GM12878 (cell line): ENCODE results near the gene C8G. TPM values are rescaled to one million over a fixed set of nuclear protein-coding genes. Genes with fewer than 3 reads are reported as not detected.

Experiments used
- ATAC-seq: fragments of 200-7000 bp; cut with Tn5 transposase; 3 replicates; pipeline ENCODE4 v1.9.1; 2020; ENCODE audit warnings: mild to moderate bottlenecking, moderate library complexity
- BruUV-seq: library from RNA; stranded (reverse); fragments of 400-500 nt; replicated peaks from 2 replicates; lab custom pipeline; 2021; lab: Mats Ljungman, UMichigan
- CTCF ChIA-PET: fragments of 300-600 bp; sonication (Branson Sonifier 250); formaldehyde crosslinking; extraction: SDS; loops from one replicate; lab custom pipeline; 2021; ENCODE audit warnings: inconsistent platforms; lab: Yijun Ruan, JAX
- POLR2A ChIA-PET: fragments of 350-600 bp; formaldehyde crosslinking; extraction: SDS; loops from one replicate; lab custom pipeline; 2021; ENCODE audit warnings: inconsistent platforms; lab: Charles Lee
- RAD21 ChIA-PET: fragments of 300-600 bp; sonication (Branson Sonifier 250); formaldehyde crosslinking; loops from one replicate; lab custom pipeline; 2023; ENCODE audit warnings: antibody characterized with exemption; ENCODE audit not compliant: unreplicated experiment; lab: Charles Lee
- SMC1A ChIA-PET: fragments of 300-600 bp; sonication (Branson Sonifier 250); formaldehyde crosslinking; loops from one replicate; lab custom pipeline; 2023; ENCODE audit not compliant: unreplicated experiment, uncharacterized antibody; lab: Charles Lee
- DNase-seq: peaks from one replicate; pipeline ENCODE4 v3.0.0-alpha.2; 2011; ENCODE audit warnings: low read depth, low spot score
- FAIRE-seq: peaks from 3 replicates; lab custom pipeline; 2011; peaks lifted over from hg19 to GRCh38; lab: Jason Lieb, UNC
- H2AFZ ChIP-seq: 2 replicates; pipeline ENCODE4 v1.6.0; 2011; ENCODE audit warnings: low read depth, low read length, control low read depth; ENCODE audit not compliant: control insufficient read depth
- H3K27ac ChIP-seq: 2 replicates; pipeline ENCODE4 v1.5.1; 2011; ENCODE audit warnings: control low read depth; ENCODE audit not compliant: control insufficient read depth, insufficient read depth
- H3K27me3 ChIP-seq, 2 experiments: replicated peaks in 1 of 2; 2 replicates each; pipeline versions ENCODE4 v1.6.0 to v1.6.1; 2011; ENCODE audit warnings: low read length in 1 of 2; ENCODE audit not compliant: control insufficient read depth in 2 of 2, insufficient read depth in 2 of 2
- H3K36me3 ChIP-seq, 2 experiments: 2 replicates each; pipeline ENCODE4 v1.5.1; 2011; ENCODE audit warnings: low read length in 1 of 2; ENCODE audit not compliant: control insufficient read depth in 2 of 2, insufficient read depth in 2 of 2
- H3K4me1 ChIP-seq: 2 replicates; pipeline ENCODE4 v1.6.1; 2011; ENCODE audit warnings: mild to moderate bottlenecking, low read length, moderate library complexity, mixed read lengths; ENCODE audit not compliant: control insufficient read depth, insufficient read depth
- H3K4me2 ChIP-seq: 2 replicates; pipeline ENCODE4 v1.6.0; 2011; ENCODE audit warnings: control low read depth; ENCODE audit not compliant: control insufficient read depth, insufficient read depth
- H3K4me3 ChIP-seq: fragments of 200-600 bp; sonication (generic); 2 replicates; pipeline ENCODE4 v1.5.1; 2016
- H3K79me2 ChIP-seq: 2 replicates; pipeline ENCODE4 v1.6.0; 2011; ENCODE audit warnings: low read length; ENCODE audit not compliant: control insufficient read depth, insufficient read depth
- H3K9ac ChIP-seq: 2 replicates; pipeline ENCODE4 v1.8.0; 2011; ENCODE audit warnings: low read length, control low read depth, mixed read lengths; ENCODE audit not compliant: control insufficient read depth, insufficient read depth
- H3K9me3 ChIP-seq: replicated peaks from 3 replicates; pipeline ENCODE4 v1.5.1; 2011; ENCODE audit warnings: mild to moderate bottlenecking, low read length; ENCODE audit not compliant: control insufficient read depth, insufficient read depth
- H4K20me1 ChIP-seq: 2 replicates; pipeline ENCODE4 v1.6.0; 2011; ENCODE audit not compliant: control insufficient read depth, insufficient read depth
- CBFB ChIP-seq: IDR thresholded peaks from 2 replicates; pipeline ENCODE4 v1.6.1; 2016; ENCODE audit warnings: antibody characterized with exemption, low read depth
- CHD2 ChIP-seq: IDR thresholded peaks from 2 replicates; pipeline ENCODE4 v1.6.1; 2011; ENCODE audit warnings: low read depth, low read length, improper control_type of control experiment, borderline replicate concordance
- EGR1 ChIP-seq, 2 experiments: IDR thresholded peaks; 1 replicate in 1 of 2; 2 replicates in 1 of 2; pipeline ENCODE4 v1.6.1; 2011 to 2012; ENCODE audit warnings: low read depth in 2 of 2, low read length in 2 of 2, borderline replicate concordance in 1 of 2, mild to moderate bottlenecking in 1 of 2, moderate library complexity in 1 of 2
- FOS ChIP-seq: IDR thresholded peaks from 3 replicates; pipeline ENCODE4 v1.6.1; 2011; ENCODE audit warnings: borderline replicate concordance; ENCODE audit not compliant: insufficient read length; ENCODE audit errors: extremely low read depth
- MEF2A ChIP-seq: IDR thresholded peaks from 2 replicates; pipeline ENCODE4 v1.6.1; 2011; ENCODE audit warnings: low read depth, mild to moderate bottlenecking, low read length, moderate library complexity; ENCODE audit not compliant: insufficient read depth
- MYC ChIP-seq: IDR thresholded peaks from 2 replicates; pipeline ENCODE4 v1.6.1; 2011; ENCODE audit warnings: mild to moderate bottlenecking, low read length, moderate library complexity, inconsistent platforms; ENCODE audit not compliant: insufficient read depth, insufficient replicate concordance, insufficient read length, severe bottlenecking
- NFXL1 ChIP-seq: fragments of 450-650 bp; IDR thresholded peaks from 2 replicates; pipeline ENCODE4 v1.6.1; 2017; ENCODE audit warnings: antibody characterized with exemption, mild to moderate bottlenecking, borderline replicate concordance
- NFYB ChIP-seq: IDR thresholded peaks from 2 replicates; pipeline ENCODE4 v1.6.1; 2011; ENCODE audit warnings: low read depth, mild to moderate bottlenecking, low read length, improper control_type of control experiment, moderate library complexity; ENCODE audit not compliant: insufficient read depth
- PAX8 ChIP-seq: fragments of 450-650 bp; IDR thresholded peaks from 2 replicates; pipeline ENCODE4 v1.6.1; 2017; ENCODE audit warnings: mild to moderate bottlenecking, moderate library complexity
- REST ChIP-seq: IDR thresholded peaks from 2 replicates; pipeline ENCODE4 v1.6.1; 2012; ENCODE audit warnings: mild to moderate bottlenecking, low read depth, low read length
- TBL1XR1 ChIP-seq: IDR thresholded peaks from 2 replicates; pipeline ENCODE4 v1.6.1; 2012; ENCODE audit warnings: low read depth, low read length, improper control_type of control experiment
- whole genome bisulfite sequencing: methylation state at CpG from one replicate; pipeline ENCODE4 v1.1.6; 2016; ENCODE audit warnings: low lambda C conversion rate; ENCODE audit not compliant: insufficient replicate concordance, insufficient coverage; ENCODE audit errors: missing lambda C conversion rate; 5-methylcytosine and 5-hydroxymethylcytosine counted together
- in situ Hi-C: fragments of 300-500 bp; cut with MboI; formaldehyde crosslinking; loops from 9 replicates; pipeline ENCODE4 v1.14.3; 2018; ENCODE audit warnings: mixed read lengths
- intact Hi-C: fragments of 100-400 bp; cut with micrococcal nuclease; formaldehyde crosslinking; loops from one replicate; pipeline ENCODE4 v1.14.2; 2022; ENCODE audit not compliant: unreplicated experiment
- polyA plus RNA-seq, 11 experiments: library from polyadenylated mRNA; depleted of rRNA in 4 of 11; unstranded in 6 of 11; stranded (reverse) in 5 of 11; fragments of >200 nt; fragmentation: Nextera tagmentation in 4 of 11; fragmentation: Illumina TruSeq in 1 of 11; extraction: Ambion mirVana in 4 of 11; extraction: Trizol in 1 of 11; gene quantifications; 1 replicate in 1 of 11; 2 replicates in 10 of 11; pipeline versions ENCODE4 v1.2.1 to v1.2.3, GENCODE V29; 2011 to 2016; ENCODE audit warnings: inconsistent platforms in 2 of 11, missing spikeins in 2 of 11, low read depth in 1 of 11
- total RNA-seq, 4 experiments: library from RNA; depleted of rRNA in 3 of 4; stranded (reverse); fragments of >200 nt in 3 of 4; fragmentation: Illumina TruSeq in 1 of 4; extraction: Trizol in 1 of 4; gene quantifications; 2 replicates each; pipeline versions ENCODE4 v1.2.1 to v1.2.3, GENCODE V29; 2013 to 2021
- TF ChIP-seq, protein P1 (sequence below): fragments of 450-650 bp; formaldehyde crosslinking; IDR thresholded peaks from 2 replicates; pipeline ENCODE4 v1.4.0; 2022; ENCODE audit warnings: mild to moderate bottlenecking, moderate library complexity
- TF ChIP-seq, protein P2 (sequence below): fragments of 450-650 bp; IDR thresholded peaks from 2 replicates; pipeline ENCODE4 v1.6.1; 2018; ENCODE audit warnings: borderline replicate concordance, mild to moderate bottlenecking; ENCODE audit not compliant: partially characterized antibody

C8G gene
- total and polyA plus RNA-seq, 10 of the 15 experiments (the other 5 are each of a cell fraction or from before 2014, with no cell fraction given) = 0.26 to 0.69 (median 0.50) TPM; not detected in 7

DNA sequence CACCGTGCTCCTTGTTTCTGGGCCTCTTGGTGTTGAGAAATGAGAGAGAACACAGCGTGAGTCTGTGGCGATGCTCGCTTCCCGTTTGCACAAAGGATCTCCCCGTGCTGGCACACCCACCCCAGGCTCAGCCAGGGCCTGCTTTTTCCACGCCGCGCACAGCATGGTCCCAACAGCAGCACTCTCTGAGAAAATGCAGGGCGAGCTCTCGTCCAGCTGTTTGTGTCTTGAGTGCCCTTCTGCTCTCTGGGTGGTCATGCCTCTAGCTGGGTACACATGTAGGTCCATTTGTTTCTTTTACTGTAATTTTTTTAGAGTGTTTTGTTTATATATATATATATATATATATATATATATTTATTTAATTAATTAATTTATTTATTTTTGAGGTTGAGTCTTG is 27.1 kb upstream of the C8G start (continued):
- TF ChIP-seq FOS (no peak), MEF2A (no peak), CBFB (no peak), NFYB (no peak)
- TF ChIP-seq, all 136 proteins: peak for 0

DNA sequence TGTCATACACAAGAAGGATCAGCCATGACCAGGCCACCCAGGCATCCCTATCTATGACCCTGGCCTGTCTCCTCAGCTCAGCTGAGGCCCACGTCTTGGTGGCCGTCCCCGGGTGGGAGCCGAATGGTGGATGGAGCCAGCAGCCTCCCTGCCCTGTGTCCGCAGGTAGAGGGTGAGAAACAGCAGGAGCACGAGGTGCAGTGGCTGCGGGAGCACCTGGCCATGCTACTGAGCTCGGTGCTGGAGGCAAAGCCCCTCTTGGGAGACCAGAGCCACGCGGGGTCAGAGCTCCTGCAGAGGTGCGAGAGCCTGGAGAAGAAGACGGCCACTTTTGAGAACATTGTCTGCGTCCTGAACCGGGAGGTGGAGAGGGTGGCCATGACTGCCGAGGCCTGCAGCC is 25.0 kb upstream of the C8G start:
- FAIRE-seq = no peak
- WGBS = 99% methylated on average over 15 of the region's 15 CpGs
- POLR2A ChIA-PET = no interaction called here
- Histone ChIP-seq H3K4me3 (no peak overlapping the region), H3K79me2 (no peaks in the 10 kb centered on the region), H2AFZ (no peak overlapping the region), H4K20me1 (no peaks in the 10 kb centered on the region), H3K27me3 (no peaks in the 10 kb centered on the region), H3K4me1 (no peaks in the 10 kb centered on the region), H3K4me2 (no peak overlapping the region), H3K36me3 (peaks cover 43 to 49% of the 10 kb centered on the region in 2 experiments; a peak in 3 of 4 replicates), H3K9me3 (no peaks in the 10 kb centered on the region), H3K9ac (no peak overlapping the region), H3K27ac (no peak overlapping the region)
- intact Hi-C loops (no loop called here), in situ Hi-C loops (no loop called here)
- RAD21 ChIA-PET = no interaction called here
- no peak for ATAC-seq
- CTCF ChIA-PET = interaction anchor here (1.0 to 1.2 kb wide), 2 partner anchors 72 to 102 kb away, joined by 3 to 5 read pairs; partner anchors contain the start of gene PAXX
- SMC1A ChIA-PET = no interaction called here
- no TSS peak for BruUV-seq
- DNase-seq = no peak
- TF ChIP-seq REST = no peak
- TF ChIP-seq, protein P1, sequence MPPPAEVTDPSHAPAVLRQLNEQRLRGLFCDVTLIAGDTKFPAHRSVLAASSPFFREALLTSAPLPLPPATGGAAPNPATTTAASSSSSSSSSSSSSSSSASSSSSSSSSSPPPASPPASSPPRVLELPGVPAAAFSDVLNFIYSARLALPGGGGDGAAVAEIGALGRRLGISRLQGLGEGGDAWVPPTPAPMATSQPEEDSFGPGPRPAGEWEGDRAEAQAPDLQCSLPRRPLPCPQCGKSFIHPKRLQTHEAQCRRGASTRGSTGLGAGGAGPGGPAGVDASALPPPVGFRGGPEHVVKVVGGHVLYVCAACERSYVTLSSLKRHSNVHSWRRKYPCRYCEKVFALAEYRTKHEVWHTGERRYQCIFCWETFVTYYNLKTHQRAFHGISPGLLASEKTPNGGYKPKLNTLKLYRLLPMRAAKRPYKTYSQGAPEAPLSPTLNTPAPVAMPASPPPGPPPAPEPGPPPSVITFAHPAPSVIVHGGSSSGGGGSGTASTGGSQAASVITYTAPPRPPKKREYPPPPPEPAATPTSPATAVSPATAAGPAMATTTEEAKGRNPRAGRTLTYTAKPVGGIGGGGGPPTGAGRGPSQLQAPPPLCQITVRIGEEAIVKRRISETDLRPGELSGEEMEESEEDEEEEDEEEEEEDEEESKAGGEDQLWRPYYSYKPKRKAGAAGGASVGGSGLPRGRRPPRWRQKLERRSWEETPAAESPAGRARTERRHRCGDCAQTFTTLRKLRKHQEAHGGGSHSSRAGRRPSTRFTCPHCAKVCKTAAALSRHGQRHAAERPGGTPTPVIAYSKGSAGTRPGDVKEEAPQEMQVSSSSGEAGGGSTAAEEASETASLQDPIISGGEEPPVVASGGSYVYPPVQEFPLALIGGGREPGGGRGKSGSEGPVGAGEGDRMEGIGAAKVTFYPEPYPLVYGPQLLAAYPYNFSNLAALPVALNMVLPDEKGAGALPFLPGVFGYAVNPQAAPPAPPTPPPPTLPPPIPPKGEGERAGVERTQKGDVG (CRISPR knock-in tag) = no peak
- no peak for TF ChIP-seq MYC
- no peak for TF ChIP-seq TBL1XR1
- no peak for TF ChIP-seq PAX8
- no peak for TF ChIP-seq CHD2
- no peak for TF ChIP-seq EGR1 (IDR thresholded peaks at IDR 0.05; ENCODE audit: borderline replicate concordance in 1 of 2, low read depth in 2 of 2, low read length in 2 of 2)
- TF ChIP-seq, protein P2, sequence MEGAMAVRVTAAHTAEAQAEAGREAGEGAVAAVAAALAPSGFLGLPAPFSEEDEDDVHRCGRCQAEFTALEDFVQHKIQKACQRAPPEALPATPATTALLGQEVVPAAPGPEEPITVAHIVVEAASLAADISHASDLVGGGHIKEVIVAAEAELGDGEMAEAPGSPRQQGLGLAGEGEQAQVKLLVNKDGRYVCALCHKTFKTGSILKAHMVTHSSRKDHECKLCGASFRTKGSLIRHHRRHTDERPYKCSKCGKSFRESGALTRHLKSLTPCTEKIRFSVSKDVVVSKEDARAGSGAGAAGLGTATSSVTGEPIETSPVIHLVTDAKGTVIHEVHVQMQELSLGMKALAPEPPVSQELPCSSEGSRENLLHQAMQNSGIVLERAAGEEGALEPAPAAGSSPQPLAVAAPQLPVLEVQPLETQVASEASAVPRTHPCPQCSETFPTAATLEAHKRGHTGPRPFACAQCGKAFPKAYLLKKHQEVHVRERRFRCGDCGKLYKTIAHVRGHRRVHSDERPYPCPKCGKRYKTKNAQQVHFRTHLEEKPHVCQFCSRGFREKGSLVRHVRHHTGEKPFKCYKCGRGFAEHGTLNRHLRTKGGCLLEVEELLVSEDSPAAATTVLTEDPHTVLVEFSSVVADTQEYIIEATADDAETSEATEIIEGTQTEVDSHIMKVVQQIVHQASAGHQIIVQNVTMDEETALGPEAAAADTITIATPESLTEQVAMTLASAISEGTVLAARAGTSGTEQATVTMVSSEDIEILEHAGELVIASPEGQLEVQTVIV = no peak
- no peak for TF ChIP-seq NFXL1
